Putamen (tissue), 1 donor: ENCODE results near the gene B3GALNT2.
"Not testable (repeated sequence)": the region's sequence is repeated elsewhere in the genome, so short reads cannot be mapped to it uniquely, and the experiment has no call there.

Experiments
- DNase-seq: peaks from one replicate; pipeline ENCODE4 v3.0.0-alpha.2; 2016; ENCODE audit warnings: low spot score

The B3GALNT2 gene

GRCh38 chr1:235503403-235504121, 690 bp downstream of the B3GALNT2 start:
- DNase-seq: peak; percentile 62

DNA sequence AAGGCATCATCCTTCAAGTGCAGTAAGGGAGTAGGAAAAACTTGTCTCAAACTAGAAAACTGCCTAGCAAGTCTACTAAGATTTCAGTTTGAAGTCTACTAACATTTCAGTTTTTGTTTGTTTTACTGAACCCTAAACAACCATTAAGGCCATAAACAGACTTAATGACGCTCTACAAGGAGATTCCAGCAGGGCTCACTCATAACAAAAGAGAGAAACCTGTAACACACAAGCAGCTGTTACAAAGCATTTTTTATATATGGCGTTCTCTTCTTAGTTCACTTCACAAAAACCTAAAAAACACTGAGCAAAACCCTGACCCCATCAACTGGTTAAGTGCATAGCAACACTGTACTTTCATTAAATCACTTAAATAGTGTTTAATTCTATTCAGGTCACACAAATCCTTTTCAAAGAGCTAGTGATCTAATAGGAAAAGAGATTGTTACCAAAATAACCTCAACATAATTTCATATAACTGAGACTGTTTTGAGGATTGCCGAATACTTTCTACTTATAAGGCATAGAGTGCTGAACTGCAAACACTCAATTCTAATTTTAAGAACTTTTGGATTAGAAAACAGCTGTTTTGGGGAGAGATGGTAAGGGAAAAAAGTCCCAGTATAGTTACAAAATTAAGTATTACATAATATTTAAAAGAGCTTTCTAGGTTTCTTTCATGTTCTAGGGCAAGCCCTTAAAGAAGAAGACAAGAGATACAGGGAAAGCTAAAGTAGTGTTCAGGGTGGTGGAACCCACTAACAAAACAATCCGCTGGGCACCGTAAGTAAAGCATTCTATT, 1.4 kb downstream of the B3GALNT2 start:
- no peak for DNase-seq

GRCh38 chr1:235500971-235501540, 3.2 kb downstream of the B3GALNT2 start:
- DNase-seq: no peak

- no peak for DNase-seq
Observed at GRCh38 chr1:235495551-235495950, 8.7 kb downstream of the B3GALNT2 start.

DNA sequence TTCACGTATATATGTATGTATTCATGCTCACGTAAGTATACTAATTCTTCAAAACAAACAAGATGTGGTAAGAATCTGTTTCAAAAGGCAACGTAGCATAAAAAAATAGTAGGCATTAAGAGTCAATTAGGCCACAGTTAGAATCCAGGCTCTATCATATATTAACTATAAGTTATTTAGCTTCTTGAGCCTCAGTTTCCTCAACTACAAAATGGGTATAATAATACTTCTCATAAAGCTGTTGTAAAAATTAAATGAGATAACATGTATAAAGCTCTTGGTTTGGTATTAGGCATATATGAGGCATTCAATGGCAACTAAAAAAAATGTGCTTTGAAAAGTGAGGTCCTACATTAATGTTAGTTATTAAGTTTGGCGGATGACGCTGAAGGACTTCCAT, 9.2 kb downstream of the B3GALNT2 start:
- no peak for DNase-seq

DNA sequence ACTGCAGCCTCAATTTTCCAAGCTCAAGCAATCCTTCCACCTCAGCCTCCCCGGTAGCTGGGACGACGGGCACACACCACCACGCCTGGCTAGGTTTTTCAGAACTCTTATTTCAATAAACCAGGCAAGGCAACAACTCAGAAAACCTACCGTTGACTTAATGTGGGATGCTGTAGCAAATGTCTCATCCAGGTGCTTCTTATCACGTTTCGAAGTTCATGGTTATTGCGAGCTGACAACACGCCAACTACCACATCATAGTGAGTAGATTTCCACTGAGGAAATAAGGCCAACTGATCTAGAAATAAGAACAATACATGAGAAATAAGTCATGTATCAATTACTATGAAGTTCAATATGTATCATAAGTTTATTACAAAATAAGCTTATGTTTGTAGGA, 9.7 kb downstream of the B3GALNT2 start:
- no peak for DNase-seq

DNA sequence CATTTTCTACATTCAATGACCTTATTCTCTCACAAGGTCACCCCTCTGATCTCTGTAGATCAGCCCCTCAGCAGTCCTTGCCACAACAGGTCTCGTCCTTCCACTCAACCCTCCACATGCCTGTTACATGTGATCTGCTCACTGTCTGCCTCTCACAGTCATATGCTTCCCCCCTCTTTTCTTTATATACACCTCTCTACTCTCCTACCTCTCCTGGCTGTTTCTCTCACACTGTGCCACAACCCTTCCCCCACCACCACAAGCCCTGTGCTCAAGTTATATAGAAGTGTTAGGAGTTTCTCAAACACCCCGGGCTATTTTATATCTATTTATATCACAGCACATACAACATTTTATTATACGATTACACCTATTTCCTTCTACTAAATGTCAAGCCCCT, 12.6 kb downstream of the B3GALNT2 start:
- no peak for DNase-seq

- DNase-seq: no peak
Observed at GRCh38 chr1:235486321-235486720, 17.9 kb downstream of the B3GALNT2 start.

- DNase-seq: no peak
Observed at GRCh38 chr1:235485558-235485957, 18.7 kb downstream of the B3GALNT2 start.

GRCh38 chr1:235483090-235483489, 21.2 kb downstream of the B3GALNT2 start:
- DNase-seq: no peak

- no peak for DNase-seq
Observed at GRCh38 chr1:235473806-235474205, 30.4 kb downstream of the B3GALNT2 start.

GRCh38 chr1:235470741-235471439, 33.4 kb downstream of the B3GALNT2 start:
- peak; percentile 22 for DNase-seq

DNA sequence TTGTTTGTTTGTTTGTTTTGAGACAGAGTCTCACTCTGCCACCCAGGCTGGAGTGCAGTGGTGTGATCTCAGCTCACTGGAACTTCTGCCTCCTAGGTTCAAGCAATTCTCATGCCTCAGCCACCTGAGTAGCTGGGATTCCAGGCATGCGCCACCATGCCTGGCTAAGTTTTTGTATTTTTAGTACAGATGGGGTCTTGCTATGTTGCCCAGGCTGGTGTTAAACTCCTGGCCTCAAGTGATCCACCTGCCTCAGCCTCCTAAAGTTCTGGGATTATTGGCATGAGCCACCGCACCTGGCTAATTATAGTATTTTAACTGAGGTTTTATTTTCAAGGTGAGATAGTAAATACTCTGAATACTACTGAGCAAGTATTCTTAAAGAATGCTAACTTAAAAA, 34.4 kb downstream of the B3GALNT2 start:
- not testable (repeated sequence) for DNase-seq

GRCh38 chr1:235468970-235469369, 35.3 kb downstream of the B3GALNT2 start:
- DNase-seq: no peak

DNA sequence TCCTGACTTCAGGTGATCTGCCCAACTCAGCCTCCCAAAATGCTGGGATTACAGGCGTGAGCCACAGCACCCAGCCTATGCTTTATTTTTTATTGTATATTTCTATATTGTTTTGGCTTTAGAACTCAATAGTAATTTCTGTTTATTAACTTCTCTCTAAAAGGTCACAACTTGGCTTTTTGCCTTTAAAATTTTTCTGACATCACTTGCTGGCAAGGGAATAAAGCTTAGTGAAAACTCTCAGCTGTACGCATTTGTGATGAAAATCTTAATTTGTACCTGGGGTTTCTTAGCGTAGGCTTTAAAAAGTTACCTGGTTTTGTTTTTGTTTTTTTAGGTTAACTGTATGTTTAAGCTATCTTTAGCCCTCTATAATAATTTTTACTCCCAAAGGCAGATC, 36.2 kb downstream of the B3GALNT2 start:
- DNase-seq: no peak

GRCh38 chr1:235465066-235465465, 39.2 kb downstream of the B3GALNT2 start:
- DNase-seq: no peak

GRCh38 chr1:235462832-235463231, 41.4 kb downstream of the B3GALNT2 start:
- not testable (repeated sequence) for DNase-seq

DNA sequence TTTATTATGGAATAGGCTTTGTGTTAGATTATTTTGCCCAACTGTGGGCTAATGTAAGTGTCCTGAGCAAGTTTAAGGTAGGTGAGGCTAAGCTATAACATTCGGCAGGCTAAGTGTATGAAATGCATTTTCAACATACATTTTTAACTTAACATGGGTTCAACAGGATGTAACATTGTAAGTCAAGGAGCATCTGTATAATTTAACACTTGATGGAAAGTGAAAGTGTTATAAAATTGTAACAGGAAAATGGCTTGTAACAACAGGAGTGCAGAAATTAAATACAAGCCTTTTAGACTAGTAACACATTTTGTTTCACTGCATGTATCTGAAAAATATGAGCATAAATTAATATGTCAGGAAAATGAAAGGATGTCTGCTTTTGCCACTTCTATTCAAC, 42.3 kb downstream of the B3GALNT2 start:
- no peak for DNase-seq

GRCh38 chr1:235460770-235461169, 43.5 kb downstream of the B3GALNT2 start:
- DNase-seq: no peak

- DNase-seq: not testable (repeated sequence)
Observed at GRCh38 chr1:235457856-235458255, 46.4 kb downstream of the B3GALNT2 start.

- DNase-seq: no peak
Observed at GRCh38 chr1:235455823-235456222, 48.4 kb downstream of the B3GALNT2 start.

DNA sequence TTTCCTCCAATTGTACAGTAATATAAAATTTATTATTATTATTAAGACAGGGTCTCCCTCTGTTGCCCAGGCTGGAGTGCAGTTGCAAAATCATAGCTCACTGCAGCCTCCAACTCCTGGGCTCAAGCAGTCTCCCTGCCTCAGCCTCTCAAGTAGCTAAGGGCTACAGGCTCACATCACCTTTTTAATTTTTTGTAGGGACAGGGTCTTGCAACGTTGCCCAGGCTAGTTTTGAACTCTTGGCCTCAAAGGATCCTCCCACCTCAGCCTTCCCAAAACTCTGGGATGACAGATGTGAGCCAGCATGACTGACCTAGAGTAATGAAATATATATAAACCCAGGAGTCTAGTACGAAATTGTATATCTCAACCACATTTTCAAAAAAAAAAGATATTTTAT, 49.2 kb downstream of the B3GALNT2 start:
- no peak for DNase-seq
